Hippocampal formation (tissue), 2 donors: ENCODE measurements around the gene PLK2.

Source experiments
- DNase-seq, 2 donors: peaks; one replicate each; lab custom pipeline; 2025; lab: John Stamatoyannopoulos, UW

The PLK2 gene

GRCh38 chr5:58477760-58478376 lies 18.0 kb upstream of the PLK2 start:
- DNase-seq, result no peak

DNA sequence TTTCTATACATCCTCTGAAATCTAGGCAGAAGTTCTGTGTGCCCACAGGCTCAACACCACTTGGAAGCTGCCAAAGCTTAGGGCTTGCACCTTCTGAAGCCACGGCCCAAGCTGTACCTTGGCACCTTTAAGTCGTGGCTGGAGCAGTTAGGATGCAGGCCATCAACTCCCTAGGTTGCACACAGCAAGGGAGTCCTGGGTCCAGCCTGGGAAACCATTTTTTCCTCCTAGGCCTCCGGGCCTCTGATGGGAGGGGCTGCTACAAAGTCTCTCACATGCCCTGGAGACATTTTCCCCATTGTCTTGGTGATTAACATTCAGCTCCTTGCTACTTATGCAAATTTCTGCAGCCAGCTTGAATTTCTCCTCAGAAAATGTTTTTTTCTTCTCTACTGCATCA lies 15.5 kb upstream of the PLK2 start:
- DNase-seq, result no peak

GRCh38 chr5:58469896-58470295 lies 10.0 kb upstream of the PLK2 start:
- DNase-seq, result no peak

GRCh38 chr5:58466939-58467338 lies 7.1 kb upstream of the PLK2 start:
- DNase-seq, result no peak

DNA sequence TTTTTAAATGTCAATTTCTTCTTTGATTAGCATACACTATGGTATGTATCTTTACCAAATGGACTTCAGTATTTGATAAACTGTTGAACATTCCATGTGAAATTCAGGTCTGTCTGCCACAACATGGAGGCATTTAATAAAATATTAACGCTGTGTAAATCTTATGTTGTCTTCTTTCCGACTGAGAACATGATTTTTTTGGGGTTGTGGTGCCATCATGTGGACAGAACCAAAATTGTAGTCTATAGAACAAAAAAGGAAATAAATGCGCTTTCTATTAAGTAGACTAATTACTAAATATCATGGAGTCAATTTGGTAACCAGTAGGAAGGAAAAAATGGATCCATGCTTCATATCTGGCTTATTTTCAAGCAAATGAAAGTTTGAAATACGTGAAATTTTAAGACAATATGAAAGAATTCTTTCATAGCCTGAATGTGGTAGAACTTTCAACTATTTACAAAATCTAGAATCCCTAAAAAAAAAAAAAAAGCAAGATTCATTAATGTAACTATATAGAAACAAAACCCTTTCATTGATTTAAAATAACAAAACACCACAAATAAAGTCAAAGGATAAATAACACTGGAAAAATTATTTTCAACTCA lies 2.8 kb upstream of the PLK2 start:
- peak; percentile 14 to 70 for DNase-seq

DNA sequence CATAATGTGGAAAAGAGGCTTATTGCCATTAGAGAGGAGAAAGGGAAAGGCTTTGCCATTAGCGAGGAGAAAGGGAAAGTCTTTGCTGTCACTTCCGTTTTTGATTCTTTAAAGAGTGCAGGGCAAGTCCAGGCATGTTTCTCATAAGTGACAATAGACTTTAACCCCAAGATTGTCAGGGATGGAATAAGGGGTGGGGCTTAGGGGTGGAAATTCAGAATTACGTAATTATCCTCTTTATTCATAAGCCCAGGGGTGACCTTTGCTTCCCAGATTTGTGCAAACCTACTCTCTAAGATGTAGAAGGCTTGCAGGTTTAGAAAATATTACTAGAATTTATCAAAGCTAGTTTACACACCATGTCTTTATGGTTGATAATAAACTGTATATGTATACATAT lies 2.3 kb upstream of the PLK2 start:
- DNase-seq, result no peak

DNA sequence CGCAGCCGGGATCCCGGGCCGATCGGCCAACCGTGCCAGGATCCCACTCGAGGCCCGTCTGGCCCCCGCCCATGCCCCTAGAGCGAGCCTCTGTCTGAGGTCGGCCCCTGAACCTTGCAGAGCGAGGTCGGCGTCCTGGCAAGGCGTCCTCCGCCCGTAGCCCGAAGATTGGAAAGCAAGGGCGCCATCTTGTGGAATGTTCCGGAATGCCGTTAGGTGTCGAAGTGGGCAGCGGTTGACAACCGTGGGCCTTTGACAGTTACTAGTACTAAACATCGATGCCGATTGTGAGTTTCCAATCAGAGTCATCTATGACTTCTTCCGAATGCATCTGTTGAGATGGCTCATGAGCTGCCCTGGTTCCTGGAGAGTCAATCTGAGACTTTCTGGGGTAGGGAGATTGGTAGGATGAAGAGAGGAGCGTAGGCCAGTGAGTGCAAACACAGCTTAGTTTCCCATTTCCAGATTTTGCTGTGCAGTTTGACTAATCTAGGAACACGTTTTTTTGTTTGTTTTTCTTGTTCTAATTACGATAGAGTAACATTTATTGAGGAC lies 923 bp upstream of the PLK2 start:
- DNase-seq, result peak; percentile 85 to 89

- DNase-seq, result no peak
Measured at GRCh38 chr5:58459146-58460001, 512 bp downstream of the PLK2 start.

GRCh38 chr5:58458743-58459145 lies 1.1 kb downstream of the PLK2 start:
- no peak for DNase-seq

GRCh38 chr5:58458141-58458742 lies 1.6 kb downstream of the PLK2 start:
- DNase-seq, result no peak

DNA sequence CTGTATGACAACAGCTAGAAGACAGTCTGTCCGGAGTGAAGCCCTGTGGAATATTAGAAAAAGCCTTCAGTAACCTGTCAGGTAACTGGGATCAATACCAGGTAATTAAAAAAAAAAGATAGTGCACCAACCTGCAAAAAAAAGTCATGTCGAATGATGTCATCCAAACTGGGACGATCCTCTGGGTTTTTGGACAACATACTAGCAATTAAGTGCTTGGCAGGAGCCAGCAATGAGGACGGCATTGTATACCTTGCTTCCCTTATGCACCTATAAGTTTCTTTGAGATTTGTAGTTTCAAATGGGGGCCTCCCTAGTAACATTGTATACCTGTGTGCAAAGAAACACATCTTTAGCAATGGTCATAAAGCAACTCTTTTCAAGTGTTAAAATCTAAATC lies 2.8 kb downstream of the PLK2 start:
- DNase-seq, result no peak

DNA sequence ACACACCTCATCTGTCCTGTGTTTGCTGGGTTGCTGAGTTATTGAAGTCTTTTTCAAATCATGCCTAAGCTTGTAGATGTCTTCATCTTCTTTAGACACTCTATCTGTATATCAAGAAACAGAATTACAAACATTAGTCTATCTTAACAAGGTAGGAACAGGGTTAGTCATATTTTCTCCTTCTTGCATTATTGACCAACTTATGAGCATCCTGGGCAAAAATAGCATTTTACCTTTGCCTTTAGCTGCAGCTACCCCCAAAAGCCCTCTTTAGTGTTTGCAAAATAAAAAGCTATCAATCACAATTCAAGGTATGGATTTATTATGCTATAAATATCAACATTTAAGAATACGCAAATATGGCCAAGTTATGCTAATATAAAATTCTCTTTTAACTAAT lies 3.4 kb downstream of the PLK2 start:
- no peak for DNase-seq

DNA sequence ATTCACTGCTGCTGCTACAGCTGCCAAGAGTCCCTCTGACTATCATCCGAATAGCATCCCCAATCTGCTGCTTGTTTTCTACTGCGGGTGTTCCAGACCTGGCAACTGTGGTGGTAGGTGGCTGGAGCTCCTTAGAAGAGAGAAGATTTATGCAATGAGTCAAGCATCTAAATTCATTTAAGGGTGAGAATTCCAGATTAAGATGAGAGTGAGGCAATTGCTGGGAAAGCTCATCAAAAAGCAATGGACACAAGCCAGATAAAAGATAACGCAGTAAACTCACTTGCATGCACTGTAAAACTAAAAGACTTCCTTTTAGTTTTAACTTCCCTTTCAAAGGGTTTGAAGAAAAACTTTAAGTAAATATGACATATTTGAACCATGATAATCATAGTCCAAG lies 3.9 kb downstream of the PLK2 start:
- DNase-seq, result no peak

- DNase-seq, result no peak
Measured at GRCh38 chr5:58455480-58455879, 4.4 kb downstream of the PLK2 start.

DNA sequence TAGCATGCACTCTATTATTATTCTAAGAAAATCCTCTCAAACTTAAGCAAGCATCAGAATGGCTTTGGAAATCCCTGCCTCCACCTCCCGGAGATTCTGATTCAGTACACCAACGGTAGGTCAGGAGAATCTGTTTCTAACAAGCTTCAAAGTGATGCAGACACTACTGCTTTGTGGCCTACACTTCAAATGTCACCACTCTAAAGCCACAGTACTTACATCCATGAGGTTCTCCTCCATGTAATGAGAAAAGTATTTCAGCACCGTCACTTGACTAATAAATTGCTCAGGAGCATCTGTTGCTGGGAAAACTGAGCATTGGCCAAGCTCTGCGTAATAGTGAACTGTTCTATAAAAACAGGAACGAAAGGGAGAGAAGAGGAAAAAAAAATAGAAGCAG lies 4.8 kb downstream of the PLK2 start:
- no peak for DNase-seq

DNA sequence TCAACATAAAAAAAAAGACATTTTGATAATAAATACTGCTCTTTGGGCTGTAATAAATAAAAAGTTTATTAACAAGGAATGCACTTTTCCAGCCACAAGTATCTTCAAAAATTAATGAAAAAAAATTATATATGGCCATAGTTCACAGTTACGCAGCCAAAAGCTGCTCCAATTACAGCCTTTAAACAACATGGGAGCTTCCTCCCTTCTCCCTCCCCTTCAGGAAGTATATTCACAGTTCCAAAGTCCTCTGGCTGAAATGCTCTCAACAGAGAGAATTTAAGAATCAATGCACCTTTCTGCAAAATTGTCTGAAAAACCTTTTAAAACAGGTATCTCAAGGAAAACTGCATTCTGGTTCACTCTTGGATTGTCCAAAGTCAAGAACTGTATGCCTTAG lies 5.9 kb downstream of the PLK2 start:
- DNase-seq, result no peak

- DNase-seq, result no peak
Measured at GRCh38 chr5:58453306-58453705, 6.6 kb downstream of the PLK2 start.

- DNase-seq, result no peak
Measured at GRCh38 chr5:58452566-58453258, 7.2 kb downstream of the PLK2 start.

- no peak for DNase-seq
Measured at GRCh38 chr5:58451732-58452565, 7.9 kb downstream of the PLK2 start.

GRCh38 chr5:58450811-58451629 lies 8.9 kb downstream of the PLK2 start:
- DNase-seq, result no peak
